ENCODE measurements around the gene TALDO1.
A peak's percentile ranks its signal among the peaks of the same experiment; 100 is the strongest.

Gene TALDO1

GRCh38 chr11:747158-748006 lies at the start of gene TALDO1:
TSS of gene TALDO1 (plus strand) at chr11:747464. CDS start at chr11:747482, 18 bp downstream.
- DNase-seq: peak; percentile 67

GRCh38 chr11:697811-698311 lies 49.4 kb upstream of the TALDO1 start:
- no peak for DNase-seq

- DNase-seq: no peak
These were observed 48.7 kb upstream of the TALDO1 start for GRCh38 chr11:698493-699115.

GRCh38 chr11:699116-699508 lies 48.2 kb upstream of the TALDO1 start:
- DNase-seq: no peak

GRCh38 chr11:699753-700152 lies 47.5 kb upstream of the TALDO1 start:
- no peak for DNase-seq

- no peak for DNase-seq
These were observed 45.4 kb upstream of the TALDO1 start for GRCh38 chr11:701741-702461.

- DNase-seq: no peak
These were observed 44.5 kb upstream of the TALDO1 start for GRCh38 chr11:702462-703461.

GRCh38 chr11:703506-703905 lies 43.8 kb upstream of the TALDO1 start:
- DNase-seq: no peak

- no peak for DNase-seq
These were observed 43.0 kb upstream of the TALDO1 start for GRCh38 chr11:704228-704674.

GRCh38 chr11:704781-705645 lies 42.3 kb upstream of the TALDO1 start:
- no peak for DNase-seq

GRCh38 chr11:705646-706438 lies 41.4 kb upstream of the TALDO1 start, which contains the start of gene EPS8L2:
TSS of gene EPS8L2 (plus strand) at chr11:706231. CDS start at chr11:709408, 3,177 bp downstream.
- no peak for DNase-seq

GRCh38 chr11:706439-706956 lies 40.8 kb upstream of the TALDO1 start:
- no peak for DNase-seq

- DNase-seq: no peak
These were observed 40.1 kb upstream of the TALDO1 start for GRCh38 chr11:706957-707816.

GRCh38 chr11:707817-708420 lies 39.3 kb upstream of the TALDO1 start:
- no peak for DNase-seq

- DNase-seq: no peak
These were observed 38.8 kb upstream of the TALDO1 start for GRCh38 chr11:708511-708910.

- no peak for DNase-seq
These were observed 37.9 kb upstream of the TALDO1 start for GRCh38 chr11:709109-709997.

- no peak for DNase-seq
These were observed 32.8 kb upstream of the TALDO1 start for GRCh38 chr11:714436-714835.
